Esophagus squamous epithelium (tissue), 5 donors: Measurements from ENCODE around the gene JAZF1. TPM values are rescaled to one million over a fixed set of nuclear protein-coding genes. Genes with fewer than 3 reads are reported as not detected.

Source experiments
- DNase-seq: peaks from one replicate; lab custom pipeline; 2025; lab: John Stamatoyannopoulos, UW
- H3K27ac ChIP-seq, 4 donors: fragments of 200-600 bp; sonication (generic); one replicate each; pipeline ENCODE4 v1.5.1; 2016 to 2019; ENCODE audit warnings: mild to moderate bottlenecking in 1 of 4
- H3K27me3 ChIP-seq, 4 donors: fragments of 200-600 bp; sonication (generic); 1 replicate in 3 of 4; 2 replicates in 1 of 4; pipeline versions ENCODE4 v1.5.1 to v1.6.0; 2017 to 2021; ENCODE audit warnings: antibody characterized with exemption in 1 of 4
- H3K36me3 ChIP-seq, 3 donors: fragments of 200-600 bp; sonication (generic); one replicate each; pipeline ENCODE4 v1.5.1; 2016 to 2019
- H3K4me1 ChIP-seq, 3 donors: fragments of 200-600 bp; sonication (generic); one replicate each; pipeline ENCODE4 v1.5.1; 2017 to 2019
- H3K4me3 ChIP-seq, 4 donors: fragments of 200-600 bp; sonication (generic); 1 replicate in 3 of 4; 2 replicates in 1 of 4; pipeline ENCODE4 v1.5.1; 2016 to 2019; ENCODE audit warnings: mild to moderate bottlenecking in 2 of 4, moderate library complexity in 1 of 4
- H3K9me3 ChIP-seq, 3 donors: fragments of 200-600 bp; sonication (generic); one replicate each; pipeline ENCODE4 v1.5.1; 2016 to 2019
- CTCF ChIP-seq, 6 experiments: fragments of 450-650 bp in 4 of 6; fragments of 200-600 bp in 2 of 6; sonication (generic) in 2 of 6; IDR thresholded peaks; one replicate each; pipeline ENCODE4 v1.5.1; 2016 to 2019; ENCODE audit warnings: antibody characterized with exemption in 6 of 6, mild to moderate bottlenecking in 4 of 6, moderate library complexity in 4 of 6
- POLR2A ChIP-seq, 4 donors: fragments of 450-650 bp; IDR thresholded peaks; one replicate each; pipeline ENCODE4 v1.6.1; 2017; ENCODE audit warnings: antibody characterized with exemption in 4 of 4, mild to moderate bottlenecking in 4 of 4, moderate library complexity in 3 of 4
- WGBS, 2 donors: methylation state at CpG; one replicate each; pipeline ENCODE4 v1.1.5; 2018; 5-methylcytosine and 5-hydroxymethylcytosine counted together
- intact Hi-C: fragments of 100-400 bp; cut with DNase I; formaldehyde crosslinking; loops from one replicate; pipeline ENCODE4 v1.15.0; 2022
- total RNA-seq, 4 donors: library from RNA; depleted of rRNA; stranded (reverse); fragments of >200 nt; gene quantifications; one replicate each; pipeline ENCODE4 v1.1.0, GENCODE V29; 2016
- donor health status: DM: yes; HTN: yes; CAD: no.

Gene JAZF1
- total RNA-seq, 4 donors from 2014 or later: 1.3 to 8.6 (median 2.0) TPM

GRCh38 chr7:28037220-28038010 is 143.2 kb downstream of the JAZF1 start:
- H3K4me1 ChIP-seq: peaks cover 7 to 26% (median 13%) of the 10 kb centered on the region in 3 donors
- no peak for TF ChIP-seq CTCF (IDR thresholded peaks at IDR 0.05)
- no peak for TF ChIP-seq POLR2A (IDR thresholded peaks at IDR 0.05)
- H3K9me3 ChIP-seq: no peaks in the 10 kb centered on the region
- no peak overlapping the region for H3K4me3 ChIP-seq
- WGBS, 2 donors: 40 to 42% methylated on average over 6 of the region's 6 CpGs
- no peaks in the 10 kb centered on the region for H3K27me3 ChIP-seq
- no peak for DNase-seq
- H3K36me3 ChIP-seq: no peaks in the 10 kb centered on the region
- intact Hi-C loops: no loop called here
- peak overlapping the region in 3 of 4 donors; percentile 55 to 82 (median 78) for H3K27ac ChIP-seq

- TF ChIP-seq CTCF (IDR thresholded peaks at IDR 0.05) (no peak), POLR2A (IDR thresholded peaks at IDR 0.05) (no peak)
- H3K36me3 ChIP-seq: no peaks in the 10 kb centered on the region
- DNase-seq: no peak
- no peaks in the 10 kb centered on the region for H3K9me3 ChIP-seq
- peaks cover 7 to 26% (median 13%) of the 10 kb centered on the region in 3 donors for H3K4me1 ChIP-seq
- no peak overlapping the region for H3K4me3 ChIP-seq
- WGBS, 2 donors: 43 to 48% methylated on average over 3 of the region's 3 CpGs
- intact Hi-C loops: no loop called here
- no peaks in the 10 kb centered on the region for H3K27me3 ChIP-seq
- H3K27ac ChIP-seq: peak overlapping the region; percentile 8 to 82 (median 66)
Observed at GRCh38 chr7:28036696-28037095, 143.9 kb downstream of the JAZF1 start.

GRCh38 chr7:28033386-28033785 is 147.2 kb downstream of the JAZF1 start:
- Histone ChIP-seq H3K27ac (no peak overlapping the region), H3K27me3 (no peaks in the 10 kb centered on the region), H3K36me3 (no peaks in the 10 kb centered on the region), H3K4me1 (peaks cover 7 to 26% (median 13%) of the 10 kb centered on the region in 3 donors), H3K4me3 (no peak overlapping the region), H3K9me3 (no peaks in the 10 kb centered on the region)
- TF ChIP-seq POLR2A (IDR thresholded peaks at IDR 0.05): no peak
- no peak for TF ChIP-seq CTCF (IDR thresholded peaks at IDR 0.05)
- no peak for DNase-seq
- intact Hi-C loops: no loop called here
- 87 to 88% methylated on average over 4 of the region's 4 CpGs for WGBS, 2 donors

- Histone ChIP-seq H3K27me3 (no peaks in the 10 kb centered on the region), H3K27ac (no peak overlapping the region), H3K36me3 (no peaks in the 10 kb centered on the region), H3K4me3 (no peak overlapping the region), H3K9me3 (no peaks in the 10 kb centered on the region), H3K4me1 (peaks cover 7 to 21% (median 11%) of the 10 kb centered on the region in 3 donors)
- intact Hi-C loops: no loop called here
- TF ChIP-seq CTCF (IDR thresholded peaks at IDR 0.05) (no peak), POLR2A (IDR thresholded peaks at IDR 0.05) (no peak)
- no peak for DNase-seq
- 86 to 93% methylated on average over 9 of the region's 9 CpGs for WGBS, 2 donors
Observed at GRCh38 chr7:28032738-28033380, 147.7 kb downstream of the JAZF1 start.

- 37 to 62% methylated on average over 5 of the region's 5 CpGs for WGBS, 2 donors
- Histone ChIP-seq H3K4me3 (no peak overlapping the region), H3K27me3 (no peaks in the 10 kb centered on the region), H3K4me1 (no peaks in the 10 kb centered on the region), H3K27ac (no peak overlapping the region), H3K9me3 (no peaks in the 10 kb centered on the region), H3K36me3 (no peaks in the 10 kb centered on the region)
- TF ChIP-seq POLR2A (IDR thresholded peaks at IDR 0.05): no peak
- no peak for TF ChIP-seq CTCF (IDR thresholded peaks at IDR 0.05)
- intact Hi-C loops: no loop called here
- no peak for DNase-seq
Observed at GRCh38 chr7:28029051-28029450, 151.5 kb downstream of the JAZF1 start.
